Heart right ventricle (tissue), 16 donors: ENCODE results near the gene PLIN3. TPM values are rescaled to one million over a fixed set of nuclear protein-coding genes. Genes with fewer than 3 reads are reported as not detected.
A peak's percentile ranks its signal among the peaks of the same experiment; 100 is the strongest.

Experiments used
- ATAC-seq, 8 donors: fragments of 200-7000 bp; cut with Tn5 transposase; one replicate each; pipeline ENCODE4 v1.9.1; 2020; ENCODE audit warnings: mild to moderate bottlenecking in 8 of 8, moderate library complexity in 8 of 8, moderate number of reproducible peaks in 1 of 8
- DNase-seq, 2 donors: peaks; one replicate each; pipeline ENCODE4 v3.0.0-alpha.2; 2020
- H3K27ac ChIP-seq, 10 donors: fragments of 200-600 bp; sonication (generic) in 2 of 10; one replicate each; pipeline versions ENCODE4 v1.5.0 to v1.8.0; 2020 to 2022; ENCODE audit warnings: mild to moderate bottlenecking in 3 of 10
- H3K27me3 ChIP-seq, 7 donors: fragments of 200-600 bp; one replicate each; pipeline ENCODE4 v1.8.0; 2021 to 2022; ENCODE audit warnings: mild to moderate bottlenecking in 2 of 7
- H3K36me3 ChIP-seq, 9 donors: fragments of 200-600 bp; sonication (generic) in 1 of 9; one replicate each; pipeline versions ENCODE4 v1.5.0 to v1.8.0; 2020 to 2022; ENCODE audit warnings: mild to moderate bottlenecking in 2 of 9
- H3K4me1 ChIP-seq, 9 donors: fragments of 200-600 bp; sonication (generic) in 1 of 9; one replicate each; pipeline versions ENCODE4 v1.5.0 to v1.8.0; 2020 to 2022; ENCODE audit warnings: mild to moderate bottlenecking in 4 of 9
- H3K4me3 ChIP-seq, 10 donors: fragments of 200-600 bp; sonication (generic) in 2 of 10; one replicate each; pipeline versions ENCODE4 v1.5.0 to v1.8.0; 2020 to 2022; ENCODE audit warnings: mild to moderate bottlenecking in 7 of 10, moderate library complexity in 2 of 10
- H3K9me3 ChIP-seq, 11 donors: fragments of 200-600 bp in 10 of 11; sonication (generic) in 2 of 11; one replicate each; pipeline versions ENCODE4 v1.5.0 to v1.8.0; 2013 to 2022; ENCODE audit warnings: mild to moderate bottlenecking in 2 of 11, control low read depth in 1 of 11, moderate library complexity in 1 of 11
- CTCF ChIP-seq, 9 donors: fragments of 200-600 bp; sonication (generic) in 2 of 9; IDR thresholded peaks; one replicate each; pipeline versions ENCODE4 v1.5.0 to v1.8.0; 2021 to 2022; ENCODE audit warnings: antibody characterized with exemption in 9 of 9, mild to moderate bottlenecking in 5 of 9, moderate library complexity in 1 of 9
- WGBS, 2 donors: extraction: QIAGEN DNeasy Blood & Tissue Kit; methylation state at CpG; one replicate each; pipeline ENCODE4 v1.1.7; 2013; ENCODE audit warnings: inconsistent platforms in 1 of 2; 5-methylcytosine and 5-hydroxymethylcytosine counted together
- intact Hi-C, 10 donors: fragments of 100-400 bp; cut with DNase I; formaldehyde crosslinking; loops; one replicate each; pipeline versions ENCODE4 v1.11.1 to v1.14.2; 2022
- polyA plus RNA-seq, 2 donors: library from polyadenylated mRNA; stranded (reverse); fragments of 200-250 nt; gene quantifications; one replicate each; pipeline ENCODE4 v1.2.3, GENCODE V29; 2013
- total RNA-seq, 10 donors: library from RNA; stranded (reverse); fragmentation: NEBNext Ultra II Directional in 3 of 10; extraction: Animal tissue kit (Norgen Biotek cat#: 25700) in 3 of 10; gene quantifications; one replicate each; pipeline versions ENCODE4 v1.2.1 to v1.2.4, GENCODE V29; 2021 to 2023
- donor health status: Arrhythmogenic right ventricular cardiomyopathy.
- donor health status: ischemic (EF 13 %, LVEDD 7.1; RV severe dilation, severe dysfunction).
- donor health status: healthy with polysubstance abuse.
- donor health status: DM: no; HTN: yes; CAD: no.
- donor health status: DM: no; HTN: no; CAD: no.
- donor health status: ischemic (EF 25% LVEDD 6.9; RV normal size, moderate dysfunction).
- donor health status: ischemic (EF 25% LVEDD 5.7; RV mildly dilated, moderate dysfunction).
- donor health status: healthy.
- donor health status: DM: yes; HTN: yes; CAD: no.
- donor health status: Ischemic cardiomyopathy.
- donor health status: ischemic (EF 35%, LVEDD 5.7; RV mildly dilated, moderate dysfunction).
- donor health status: nonischemic (EF 11% LVEDD 7.7; RV severe dilation, severe dysfunction).
- donor health status: DM: yes; HTN: yes; CAD: no.
- donor health status: PGD.
- donor health status: ischemic (EF 29% LVEDD 5.4; RV normal size, mild dysfunction).
- donor health status: nonischemic (EF 23%, LVEDD 6.1; RV moderate dilation, normal function).

PLIN3 gene
- total and polyA plus RNA-seq, 12 donors = 7.2 to 52.9 (median 26.0) TPM

- DNase-seq = peak in 1 of 2 donors; percentile 23
- Histone ChIP-seq H3K27ac (peak overlapping the region; percentile 53 to 76 (median 70)), H3K4me3 (no peak overlapping the region), H3K4me1 (peaks cover 0 to 13% (median 6%) of the 10 kb centered on the region in 9 donors), H3K27me3 (peaks cover 0 to 12% (median 8%) of the 10 kb centered on the region in 7 donors), H3K9me3 (no peaks in the 10 kb centered on the region), H3K36me3 (no peaks in the 10 kb centered on the region)
- intact Hi-C loops = loop anchor here in 1 of 10 donors (2.0 kb wide), 1 partner anchor 152 kb away; no protein-coding TSS in a partner anchor
- ATAC-seq = peak; percentile 39 to 93 (median 58)
- WGBS, 2 donors = 34 to 50% methylated on average over 23 of the region's 23 CpGs
- no peak for TF ChIP-seq CTCF (IDR thresholded peaks at IDR 0.05)
These were observed 11.1 kb upstream of the PLIN3 start for GRCh38 chr19:4878491-4878968.

- no peak for TF ChIP-seq CTCF (IDR thresholded peaks at IDR 0.05)
- intact Hi-C loops = loop anchor here in 1 of 10 donors (2.0 kb wide), 1 partner anchor 153 kb away; no protein-coding TSS in a partner anchor
- peak overlapping the region; percentile 53 to 76 (median 70) for H3K27ac ChIP-seq
- H3K9me3 ChIP-seq = no peaks in the 10 kb centered on the region
- peak; percentile 48 to 99 (median 91) for ATAC-seq
- peaks cover 0 to 12% (median 8%) of the 10 kb centered on the region in 7 donors for H3K27me3 ChIP-seq
- H3K4me1 ChIP-seq = peaks cover 0 to 13% (median 6%) of the 10 kb centered on the region in 9 donors
- WGBS, 2 donors = 49 to 51% methylated on average over 30 of the region's 30 CpGs
- peak in 1 of 2 donors; percentile 57 for DNase-seq
- H3K4me3 ChIP-seq = no peak overlapping the region
- H3K36me3 ChIP-seq = no peaks in the 10 kb centered on the region
These were observed 10.5 kb upstream of the PLIN3 start for GRCh38 chr19:4877753-4878490.

- peaks cover 0 to 12% (median 8%) of the 10 kb centered on the region in 7 donors for H3K27me3 ChIP-seq
- H3K4me3 ChIP-seq = no peak overlapping the region
- no peak overlapping the region for H3K27ac ChIP-seq
- no peaks in the 10 kb centered on the region for H3K36me3 ChIP-seq
- no peak for TF ChIP-seq CTCF (IDR thresholded peaks at IDR 0.05)
- H3K4me1 ChIP-seq = peaks cover 0 to 32% (median 9%) of the 10 kb centered on the region in 9 donors
- no peak for ATAC-seq
- DNase-seq = no peak
- WGBS, 2 donors = 84 to 95% methylated on average over 3 of the region's 3 CpGs
- intact Hi-C loops = loop anchor here in 8 of 10 donors (2.0 to 5.0 kb wide), 5 partner anchors 37 to 159 kb away; no protein-coding TSS in a partner anchor
- no peaks in the 10 kb centered on the region for H3K9me3 ChIP-seq
These were observed 6.5 kb upstream of the PLIN3 start for GRCh38 chr19:4873930-4874329.

- ATAC-seq = no peak
- no peaks in the 10 kb centered on the region for H3K27me3 ChIP-seq
- intact Hi-C loops = loop anchor here (1.0 to 5.0 kb wide), 7 partner anchors 39 to 161 kb away; no protein-coding TSS in a partner anchor
- no peak overlapping the region for H3K4me3 ChIP-seq
- H3K36me3 ChIP-seq = no peaks in the 10 kb centered on the region
- 79 to 89% methylated on average over 6 of the region's 6 CpGs for WGBS, 2 donors
- peaks cover 0 to 34% (median 5%) of the 10 kb centered on the region in 9 donors for H3K4me1 ChIP-seq
- H3K27ac ChIP-seq = no peak overlapping the region
- H3K9me3 ChIP-seq = no peaks in the 10 kb centered on the region
- no peak for TF ChIP-seq CTCF (IDR thresholded peaks at IDR 0.05)
- no peak for DNase-seq
These were observed 4.2 kb upstream of the PLIN3 start for GRCh38 chr19:4871711-4872110.
